ENCODE results near the gene DBN1.

- TF ChIP-seq, protein P1, sequence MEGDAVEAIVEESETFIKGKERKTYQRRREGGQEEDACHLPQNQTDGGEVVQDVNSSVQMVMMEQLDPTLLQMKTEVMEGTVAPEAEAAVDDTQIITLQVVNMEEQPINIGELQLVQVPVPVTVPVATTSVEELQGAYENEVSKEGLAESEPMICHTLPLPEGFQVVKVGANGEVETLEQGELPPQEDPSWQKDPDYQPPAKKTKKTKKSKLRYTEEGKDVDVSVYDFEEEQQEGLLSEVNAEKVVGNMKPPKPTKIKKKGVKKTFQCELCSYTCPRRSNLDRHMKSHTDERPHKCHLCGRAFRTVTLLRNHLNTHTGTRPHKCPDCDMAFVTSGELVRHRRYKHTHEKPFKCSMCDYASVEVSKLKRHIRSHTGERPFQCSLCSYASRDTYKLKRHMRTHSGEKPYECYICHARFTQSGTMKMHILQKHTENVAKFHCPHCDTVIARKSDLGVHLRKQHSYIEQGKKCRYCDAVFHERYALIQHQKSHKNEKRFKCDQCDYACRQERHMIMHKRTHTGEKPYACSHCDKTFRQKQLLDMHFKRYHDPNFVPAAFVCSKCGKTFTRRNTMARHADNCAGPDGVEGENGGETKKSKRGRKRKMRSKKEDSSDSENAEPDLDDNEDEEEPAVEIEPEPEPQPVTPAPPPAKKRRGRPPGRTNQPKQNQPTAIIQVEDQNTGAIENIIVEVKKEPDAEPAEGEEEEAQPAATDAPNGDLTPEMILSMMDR (IDR thresholded peaks at IDR 0.05; ENCODE audit: low read depth, low read length): no peak
- TF ChIP-seq EZH2phosphoT487 (IDR thresholded peaks at IDR 0.05; ENCODE audit: low read depth): no peak
Measured at GRCh38 chr5:177432143-177432838, 41.1 kb downstream of the DBN1 start.
